HL-60 (cell line): ENCODE results near the gene MARK2.

Experiments
- DNase-seq, 2 experiments: peaks; one replicate each; pipeline ENCODE4 v3.0.0-alpha.2; 2010 to 2020; ENCODE audit warnings: low read depth in 1 of 2, low spot score in 1 of 2
- H3K27ac ChIP-seq: fragments of 250-450 bp; sonication (Bioruptor Pico); replicated peaks from 2 replicates; pipeline ENCODE4 v1.5.1; 2020; ENCODE audit warnings: mild to moderate bottlenecking, moderate library complexity
- H3K27me3 ChIP-seq: fragments of 250-450 bp; sonication (Bioruptor Pico); 2 replicates; pipeline ENCODE4 v1.5.1; 2021; ENCODE audit warnings: mild to moderate bottlenecking, moderate library complexity; ENCODE audit not compliant: insufficient read depth, poor library complexity, severe bottlenecking
- H3K4me3 ChIP-seq: replicated peaks from 2 replicates; pipeline ENCODE4 v1.5.1; 2011; ENCODE audit warnings: mild to moderate bottlenecking, control low read depth, low read length; ENCODE audit not compliant: insufficient read depth
- CTCF ChIP-seq: IDR thresholded peaks from one replicate; pipeline ENCODE4 v1.5.1; 2011; ENCODE audit warnings: low read length, control low read depth, inconsistent platforms; ENCODE audit not compliant: insufficient read depth
- GABPA ChIP-seq: IDR thresholded peaks from 2 replicates; pipeline ENCODE4 v1.6.1; 2012; ENCODE audit warnings: low read depth
- POLR2AphosphoS5 ChIP-seq: IDR thresholded peaks from 2 replicates; pipeline ENCODE4 v1.6.1; 2012; ENCODE audit warnings: low read depth
- SPI1 ChIP-seq: IDR thresholded peaks from 2 replicates; pipeline ENCODE4 v1.6.1; 2012; ENCODE audit warnings: low read depth, mild to moderate bottlenecking, borderline replicate concordance
- TF ChIP-seq, protein P1 (sequence below): IDR thresholded peaks from 2 replicates; pipeline ENCODE4 v1.6.1; 2012; ENCODE audit warnings: low read depth; ENCODE audit not compliant: insufficient replicate concordance

Gene MARK2

DNA sequence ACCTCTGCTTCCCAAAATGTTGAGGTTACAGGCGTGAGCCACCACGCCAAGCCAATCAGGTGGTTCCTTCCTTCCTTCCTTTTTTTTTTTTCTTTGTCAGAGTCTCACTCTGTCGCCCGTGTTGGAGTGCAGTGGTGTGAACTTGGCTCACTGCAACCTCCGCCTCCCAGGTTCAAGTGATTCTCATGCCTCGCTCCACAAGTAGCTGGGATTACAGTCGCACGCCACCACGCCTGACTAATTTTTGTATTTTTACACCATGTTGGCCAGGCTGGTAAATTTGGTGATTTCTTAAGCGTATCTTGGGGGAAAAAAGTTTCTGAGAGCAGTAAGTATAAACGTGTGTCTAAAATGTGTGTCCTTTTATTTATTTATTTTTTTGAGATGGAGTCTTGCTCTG lies 43.8 kb upstream of the MARK2 start:
- no peak overlapping the region for H3K27ac ChIP-seq
- no peak overlapping the region for H3K4me3 ChIP-seq
- DNase-seq: no peak
- H3K27me3 ChIP-seq: no peaks in the 10 kb centered on the region
- no peak for TF ChIP-seq SPI1
- no peak for TF ChIP-seq POLR2AphosphoS5
- TF ChIP-seq, protein P1, sequence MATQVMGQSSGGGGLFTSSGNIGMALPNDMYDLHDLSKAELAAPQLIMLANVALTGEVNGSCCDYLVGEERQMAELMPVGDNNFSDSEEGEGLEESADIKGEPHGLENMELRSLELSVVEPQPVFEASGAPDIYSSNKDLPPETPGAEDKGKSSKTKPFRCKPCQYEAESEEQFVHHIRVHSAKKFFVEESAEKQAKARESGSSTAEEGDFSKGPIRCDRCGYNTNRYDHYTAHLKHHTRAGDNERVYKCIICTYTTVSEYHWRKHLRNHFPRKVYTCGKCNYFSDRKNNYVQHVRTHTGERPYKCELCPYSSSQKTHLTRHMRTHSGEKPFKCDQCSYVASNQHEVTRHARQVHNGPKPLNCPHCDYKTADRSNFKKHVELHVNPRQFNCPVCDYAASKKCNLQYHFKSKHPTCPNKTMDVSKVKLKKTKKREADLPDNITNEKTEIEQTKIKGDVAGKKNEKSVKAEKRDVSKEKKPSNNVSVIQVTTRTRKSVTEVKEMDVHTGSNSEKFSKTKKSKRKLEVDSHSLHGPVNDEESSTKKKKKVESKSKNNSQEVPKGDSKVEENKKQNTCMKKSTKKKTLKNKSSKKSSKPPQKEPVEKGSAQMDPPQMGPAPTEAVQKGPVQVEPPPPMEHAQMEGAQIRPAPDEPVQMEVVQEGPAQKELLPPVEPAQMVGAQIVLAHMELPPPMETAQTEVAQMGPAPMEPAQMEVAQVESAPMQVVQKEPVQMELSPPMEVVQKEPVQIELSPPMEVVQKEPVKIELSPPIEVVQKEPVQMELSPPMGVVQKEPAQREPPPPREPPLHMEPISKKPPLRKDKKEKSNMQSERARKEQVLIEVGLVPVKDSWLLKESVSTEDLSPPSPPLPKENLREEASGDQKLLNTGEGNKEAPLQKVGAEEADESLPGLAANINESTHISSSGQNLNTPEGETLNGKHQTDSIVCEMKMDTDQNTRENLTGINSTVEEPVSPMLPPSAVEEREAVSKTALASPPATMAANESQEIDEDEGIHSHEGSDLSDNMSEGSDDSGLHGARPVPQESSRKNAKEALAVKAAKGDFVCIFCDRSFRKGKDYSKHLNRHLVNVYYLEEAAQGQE: no peak
- TF ChIP-seq CTCF: no peak
- no peak for TF ChIP-seq GABPA

GRCh38 chr11:63800921-63801320 lies 38.0 kb upstream of the MARK2 start:
- Histone ChIP-seq H3K27ac (no peak overlapping the region), H3K27me3 (no peaks in the 10 kb centered on the region), H3K4me3 (no peak overlapping the region)
- no peak for TF ChIP-seq SPI1
- no peak for TF ChIP-seq CTCF
- TF ChIP-seq, protein P1: no peak
- TF ChIP-seq GABPA: no peak
- no peak for TF ChIP-seq POLR2AphosphoS5
- no peak for DNase-seq

DNA sequence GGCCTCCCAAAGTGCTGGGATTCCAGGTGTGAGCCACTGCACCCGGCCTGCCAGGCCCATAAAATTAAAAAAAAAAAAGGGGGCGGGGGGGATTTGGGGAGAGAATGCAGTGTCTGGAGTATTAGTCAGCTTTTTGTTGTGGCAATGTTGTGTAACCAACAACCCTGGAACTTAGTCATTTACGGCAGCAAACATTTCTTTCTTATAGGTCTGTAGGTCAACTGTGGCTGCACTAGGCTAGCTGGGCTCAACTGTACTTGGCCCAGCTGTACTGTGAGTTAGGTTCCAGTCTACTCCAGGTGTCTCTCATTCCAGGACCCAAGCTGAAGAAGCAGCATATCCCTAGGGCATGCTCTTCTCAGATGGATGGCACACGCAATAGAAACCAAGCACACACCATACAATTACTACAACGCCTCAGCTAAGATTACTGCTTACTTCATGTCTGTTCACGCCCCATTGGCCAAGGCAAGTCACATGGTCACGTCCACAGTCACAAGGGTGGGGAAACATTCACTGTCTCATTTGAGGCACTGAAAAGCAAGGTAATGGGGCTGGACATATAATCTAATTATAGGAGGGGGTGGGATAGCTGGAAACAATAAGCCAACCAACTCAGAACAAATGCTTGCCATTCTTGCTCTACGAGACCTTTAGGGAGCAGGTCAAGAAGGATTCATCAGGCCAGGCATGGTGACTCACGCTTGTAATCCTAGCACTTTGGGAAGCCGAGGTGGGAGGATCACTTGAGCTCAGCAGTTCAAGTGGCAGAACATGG lies 36.1 kb upstream of the MARK2 start:
- Histone ChIP-seq H3K27me3 (no peaks in the 10 kb centered on the region), H3K4me3 (no peak overlapping the region), H3K27ac (no peak overlapping the region)
- TF ChIP-seq GABPA (no peak), POLR2AphosphoS5 (no peak), CTCF (no peak), SPI1 (no peak)
- TF ChIP-seq, protein P1: no peak
- DNase-seq: no peak
